ENCODE measurements around the gene PPIE.

The PPIE gene

GRCh38 chr1:39727932-39728317 is 10.8 kb upstream of the PPIE start:
- Histone ChIP-seq H3K4me2 (ENCODE audit: low read depth, low read length, poor library complexity, severe bottlenecking) (no peak overlapping the region), H3K27me3 (ENCODE audit: low read length) (no peaks in the 10 kb centered on the region), H3K4me3 (ENCODE audit: insufficient read depth, low read length, poor library complexity, severe bottlenecking) (no peak overlapping the region), H4K20me1 (ENCODE audit: low read depth, low read length) (no peaks in the 10 kb centered on the region), H2AFZ (ENCODE audit: low read depth, low read length, severe bottlenecking) (no peak overlapping the region), H3K79me2 (ENCODE audit: insufficient read depth, low read length) (no peaks in the 10 kb centered on the region), H3K9me3 (ENCODE audit: insufficient read depth, low read length) (no peaks in the 10 kb centered on the region), H3K27ac (ENCODE audit: low read depth, low read length) (no peak overlapping the region), H3K36me3 (ENCODE audit: low read length) (no peaks in the 10 kb centered on the region), H3F3A (ENCODE audit: insufficient read depth) (no peaks in the 10 kb centered on the region), H3K9ac (ENCODE audit: low read length) (no peak overlapping the region), H3K9me2 (replicated peaks; ENCODE audit: insufficient read depth, low read length) (no peaks in the 10 kb centered on the region)
- TF ChIP-seq CTCF (IDR thresholded peaks at IDR 0.05; ENCODE audit: insufficient read depth, low read length, poor library complexity, severe bottlenecking) (no peak), EZH2phosphoT487 (conservative IDR thresholded peaks at IDR 0.05; ENCODE audit: low read length) (no peak)

GRCh38 chr1:39729030-39729429 is 9.7 kb upstream of the PPIE start:
- Histone ChIP-seq H3K9me2 (replicated peaks; ENCODE audit: insufficient read depth, low read length) (no peaks in the 10 kb centered on the region), H3K27ac (ENCODE audit: low read depth, low read length) (no peak overlapping the region), H3K4me3 (ENCODE audit: insufficient read depth, low read length, poor library complexity, severe bottlenecking) (no peak overlapping the region), H3K9me3 (ENCODE audit: insufficient read depth, low read length) (no peaks in the 10 kb centered on the region), H3K27me3 (ENCODE audit: low read length) (no peaks in the 10 kb centered on the region), H2AFZ (ENCODE audit: low read depth, low read length, severe bottlenecking) (no peak overlapping the region), H3K36me3 (ENCODE audit: low read length) (no peaks in the 10 kb centered on the region), H3F3A (ENCODE audit: insufficient read depth) (no peaks in the 10 kb centered on the region), H4K20me1 (ENCODE audit: low read depth, low read length) (no peaks in the 10 kb centered on the region), H3K79me2 (ENCODE audit: insufficient read depth, low read length) (no peaks in the 10 kb centered on the region), H3K4me2 (ENCODE audit: low read depth, low read length, poor library complexity, severe bottlenecking) (no peak overlapping the region), H3K9ac (ENCODE audit: low read length) (no peak overlapping the region)
- TF ChIP-seq EZH2phosphoT487 (conservative IDR thresholded peaks at IDR 0.05; ENCODE audit: low read length): no peak
- TF ChIP-seq CTCF (IDR thresholded peaks at IDR 0.05; ENCODE audit: insufficient read depth, low read length, poor library complexity, severe bottlenecking): no peak

GRCh38 chr1:39729842-39730241 is 8.8 kb upstream of the PPIE start:
- Histone ChIP-seq H4K20me1 (ENCODE audit: low read depth, low read length) (no peaks in the 10 kb centered on the region), H3K9me3 (ENCODE audit: insufficient read depth, low read length) (no peaks in the 10 kb centered on the region), H3K9ac (ENCODE audit: low read length) (no peak overlapping the region), H3K4me2 (ENCODE audit: low read depth, low read length, poor library complexity, severe bottlenecking) (no peak overlapping the region), H3K27me3 (ENCODE audit: low read length) (no peaks in the 10 kb centered on the region), H3K27ac (ENCODE audit: low read depth, low read length) (no peak overlapping the region), H3F3A (ENCODE audit: insufficient read depth) (no peaks in the 10 kb centered on the region), H3K36me3 (ENCODE audit: low read length) (no peaks in the 10 kb centered on the region), H3K79me2 (ENCODE audit: insufficient read depth, low read length) (no peaks in the 10 kb centered on the region), H3K4me3 (ENCODE audit: insufficient read depth, low read length, poor library complexity, severe bottlenecking) (no peak overlapping the region), H2AFZ (ENCODE audit: low read depth, low read length, severe bottlenecking) (no peak overlapping the region), H3K9me2 (replicated peaks; ENCODE audit: insufficient read depth, low read length) (no peaks in the 10 kb centered on the region)
- TF ChIP-seq CTCF (IDR thresholded peaks at IDR 0.05; ENCODE audit: insufficient read depth, low read length, poor library complexity, severe bottlenecking): no peak

GRCh38 chr1:39732730-39733129 is 6.0 kb upstream of the PPIE start:
- Histone ChIP-seq H3K4me3 (ENCODE audit: insufficient read depth, low read length, poor library complexity, severe bottlenecking) (no peak overlapping the region), H3K79me2 (ENCODE audit: insufficient read depth, low read length) (no peaks in the 10 kb centered on the region), H3F3A (ENCODE audit: insufficient read depth) (0 out of 2 replicates have a peak, but pooled peaks cover 3% of the 10 kb centered on the region), H3K9me3 (ENCODE audit: insufficient read depth, low read length) (no peaks in the 10 kb centered on the region), H3K9ac (ENCODE audit: low read length) (no peak overlapping the region), H3K9me2 (replicated peaks; ENCODE audit: insufficient read depth, low read length) (no peaks in the 10 kb centered on the region), H4K20me1 (ENCODE audit: low read depth, low read length) (no peaks in the 10 kb centered on the region), H3K27me3 (ENCODE audit: low read length) (no peaks in the 10 kb centered on the region), H2AFZ (ENCODE audit: low read depth, low read length, severe bottlenecking) (no peak overlapping the region), H3K27ac (ENCODE audit: low read depth, low read length) (no peak overlapping the region), H3K36me3 (ENCODE audit: low read length) (no peaks in the 10 kb centered on the region), H3K4me2 (ENCODE audit: low read depth, low read length, poor library complexity, severe bottlenecking) (no peak overlapping the region)
- TF ChIP-seq EZH2phosphoT487 (conservative IDR thresholded peaks at IDR 0.05; ENCODE audit: low read length): no peak
- no peak for TF ChIP-seq CTCF (IDR thresholded peaks at IDR 0.05; ENCODE audit: insufficient read depth, low read length, poor library complexity, severe bottlenecking)
